NCI-H2196 (cell line): Measurements from ENCODE around the gene ZBTB20.

Experiments used
- DNase-seq: peaks from one replicate; lab custom pipeline; 2025; ENCODE audit not compliant: unreplicated experiment; lab: John Stamatoyannopoulos, UW

The ZBTB20 gene

GRCh38 chr3:114646526-114646925, 500.6 kb downstream of the ZBTB20 start:
- no peak for DNase-seq

DNA sequence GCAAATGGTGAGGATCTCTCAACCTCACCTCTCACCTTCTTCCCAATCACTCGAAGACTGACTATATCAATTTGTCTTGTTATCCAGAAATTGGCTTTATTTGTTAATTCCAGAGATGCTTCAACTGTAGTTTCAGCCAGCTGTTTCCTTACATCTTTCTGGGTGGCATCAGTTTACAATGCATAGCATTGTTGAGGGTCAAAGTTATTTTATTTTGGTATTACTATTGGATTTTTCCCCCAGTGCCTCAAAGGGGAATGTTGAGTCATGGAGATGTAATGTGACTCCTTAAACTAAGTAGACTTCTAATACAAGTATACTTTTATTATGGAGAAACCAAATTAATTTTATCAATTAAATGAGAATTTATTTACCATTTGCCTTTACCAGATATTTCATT, 501.7 kb downstream of the ZBTB20 start:
- DNase-seq, result no peak

- DNase-seq, result no peak
Measured at GRCh38 chr3:114644367-114644766, 502.7 kb downstream of the ZBTB20 start.

- no peak for DNase-seq
Measured at GRCh38 chr3:114642951-114643741, 503.9 kb downstream of the ZBTB20 start.

GRCh38 chr3:114640126-114640525, 507.0 kb downstream of the ZBTB20 start:
- DNase-seq, result no peak

GRCh38 chr3:114639171-114639570, 507.9 kb downstream of the ZBTB20 start:
- no peak for DNase-seq

- DNase-seq, result no peak
Measured at GRCh38 chr3:114635878-114636277, 511.2 kb downstream of the ZBTB20 start.

GRCh38 chr3:114634635-114635034, 512.5 kb downstream of the ZBTB20 start:
- no peak for DNase-seq

GRCh38 chr3:114632757-114633424, 514.2 kb downstream of the ZBTB20 start:
- no peak for DNase-seq

DNA sequence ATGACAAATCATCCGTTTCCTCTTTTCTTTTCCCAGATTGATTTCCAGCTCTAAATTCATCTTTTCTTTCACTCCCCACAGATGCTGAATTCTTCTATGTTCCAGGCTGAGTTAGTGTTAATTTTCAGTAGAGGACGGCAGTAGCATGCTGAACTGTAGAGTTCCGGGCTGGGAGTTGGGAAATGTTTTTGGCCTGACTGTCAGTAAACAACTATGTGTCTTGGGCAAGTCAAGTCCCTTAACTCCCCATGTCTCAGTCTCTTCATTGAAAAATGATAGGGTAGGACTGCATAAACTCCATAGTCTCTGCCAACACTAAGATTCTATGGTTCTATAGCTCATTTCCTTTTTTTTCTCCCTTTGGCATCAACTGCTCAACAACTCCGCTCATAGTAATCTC, 519.3 kb downstream of the ZBTB20 start:
- DNase-seq, result no peak

DNA sequence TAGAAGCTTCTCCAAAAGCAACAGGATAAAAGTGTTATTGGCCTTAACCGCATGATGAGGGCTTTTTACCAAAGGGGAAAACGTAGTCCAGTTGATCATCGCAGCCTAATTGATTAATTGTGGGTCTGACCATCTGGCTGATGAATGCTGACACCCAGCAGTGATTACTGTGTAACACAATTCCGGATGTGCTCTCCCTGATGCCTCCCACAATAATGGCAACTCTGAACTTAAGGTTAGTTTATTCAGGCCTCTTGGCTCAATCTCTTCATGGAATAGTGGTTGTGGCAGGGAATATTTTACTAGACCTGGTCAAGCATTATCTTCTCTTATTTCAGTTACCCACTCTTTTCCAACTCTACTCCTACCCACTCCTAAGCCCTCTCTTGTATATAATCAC, 520.3 kb downstream of the ZBTB20 start:
- no peak for DNase-seq

- DNase-seq, result peak; percentile 93
Measured at GRCh38 chr3:114624571-114625181, 522.4 kb downstream of the ZBTB20 start.

- DNase-seq, result peak; percentile 73
Measured at GRCh38 chr3:114624047-114624445, 523.0 kb downstream of the ZBTB20 start.

DNA sequence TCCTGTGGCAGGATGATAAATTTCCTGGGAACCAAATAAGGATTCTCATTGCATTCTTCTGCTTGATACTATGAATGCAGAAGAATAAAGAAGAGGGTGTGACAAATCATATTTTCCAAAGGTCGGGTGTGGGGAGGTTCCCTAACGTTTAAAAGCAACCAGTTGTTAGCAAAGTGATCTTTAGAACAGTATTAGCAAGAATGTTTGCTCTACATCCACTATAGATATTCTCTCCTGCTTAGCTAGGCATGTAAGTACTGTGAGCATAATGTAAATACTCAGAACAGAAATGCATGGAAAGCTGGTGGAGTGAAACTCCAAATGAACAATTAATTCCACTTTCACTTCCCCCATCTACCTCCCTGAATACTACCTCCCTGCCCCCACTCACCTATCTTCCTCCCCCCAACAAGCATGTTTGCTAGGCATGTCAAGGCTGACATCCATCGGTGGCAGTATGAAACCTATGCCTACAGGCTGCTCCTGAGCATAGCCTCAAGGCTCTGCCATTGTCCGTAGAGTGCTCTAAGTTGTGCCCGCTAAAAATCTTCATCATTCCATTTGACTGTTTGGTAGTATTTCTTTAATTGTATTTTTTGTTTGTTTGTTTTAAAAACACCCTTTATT, 523.6 kb downstream of the ZBTB20 start:
- peak; percentile 80 for DNase-seq

DNA sequence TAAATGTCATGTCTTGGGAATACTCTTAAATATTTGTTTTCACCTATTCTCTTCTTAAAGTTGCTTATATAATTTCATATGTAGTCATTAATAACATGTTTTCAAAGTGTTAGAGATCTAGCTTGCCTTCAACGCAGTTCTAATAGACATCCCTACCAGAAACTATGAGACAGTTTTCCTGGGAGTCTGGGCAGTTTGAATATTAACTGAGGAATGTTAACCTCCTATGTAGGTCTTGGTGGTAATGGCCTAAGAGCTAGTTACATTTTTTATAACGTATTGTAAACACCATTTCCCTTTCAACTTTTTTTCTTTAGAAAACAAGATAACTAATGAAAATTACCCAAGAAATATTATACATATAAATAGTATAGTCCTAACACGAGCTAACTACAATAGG, 525.1 kb downstream of the ZBTB20 start:
- no peak for DNase-seq

DNA sequence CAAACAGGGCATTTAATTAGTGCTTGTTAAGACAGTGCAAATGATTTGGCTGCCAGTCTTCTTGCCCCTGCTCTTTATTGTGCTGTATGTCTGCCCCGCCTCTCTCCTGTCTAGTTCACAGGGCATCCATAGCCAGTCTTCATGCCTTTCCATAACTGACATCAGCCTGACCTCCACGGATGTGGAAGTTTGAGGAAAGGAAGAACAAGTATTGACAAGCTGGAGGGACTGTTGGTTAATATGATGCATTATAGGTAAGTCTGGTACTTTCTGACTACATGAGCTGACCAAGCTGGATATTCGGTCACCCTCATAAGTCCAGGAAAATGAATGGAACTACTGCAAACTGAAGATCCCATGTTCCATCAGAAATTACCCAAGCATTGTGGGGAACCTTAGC, 527.3 kb downstream of the ZBTB20 start:
- DNase-seq, result no peak

DNA sequence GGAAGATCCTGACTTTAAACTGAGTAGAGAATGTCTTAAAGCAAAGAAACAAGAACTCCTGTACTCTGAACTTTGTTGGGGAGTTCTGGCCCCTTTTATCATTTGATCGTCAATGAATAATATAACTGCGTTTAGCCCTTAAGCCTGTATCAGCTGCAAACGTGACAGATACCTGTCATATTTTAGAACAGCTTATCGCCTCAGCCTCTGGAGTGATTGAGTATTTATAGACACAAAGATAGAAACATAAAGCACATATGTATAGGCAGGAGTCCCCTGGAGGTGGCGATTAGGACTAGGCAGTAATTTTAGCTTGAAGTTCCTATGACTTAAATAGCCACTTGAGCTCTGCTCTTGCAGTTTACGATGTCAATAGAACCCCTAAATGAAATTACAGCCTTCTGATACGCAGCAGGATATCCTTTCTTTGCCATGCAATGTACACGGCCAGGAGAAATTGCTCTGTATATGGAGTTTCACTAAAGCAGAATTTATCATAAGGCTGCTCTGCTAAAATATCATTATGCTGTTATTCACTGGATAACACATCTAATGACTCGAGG, 531.5 kb downstream of the ZBTB20 start:
- no peak for DNase-seq

- no peak for DNase-seq
Measured at GRCh38 chr3:114609973-114610630, 537.0 kb downstream of the ZBTB20 start.

DNA sequence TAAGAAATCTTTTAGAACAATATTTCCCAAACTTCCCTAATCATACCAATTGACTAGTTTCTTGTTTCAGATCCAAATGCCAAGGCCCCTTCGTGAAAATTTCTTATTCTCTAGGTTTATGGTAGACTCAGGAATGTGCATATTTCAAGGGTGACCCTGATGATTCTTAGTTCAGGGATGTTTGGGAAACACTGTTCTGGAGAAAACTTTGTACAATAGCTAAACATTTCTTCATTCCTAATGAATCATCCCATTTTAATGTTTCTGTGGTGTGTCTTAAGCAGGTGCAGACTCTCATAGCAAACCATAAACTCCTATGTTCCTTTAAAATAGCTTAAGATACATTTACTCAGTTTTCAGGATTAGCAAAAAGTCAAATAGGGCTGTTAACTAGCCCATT, 538.8 kb downstream of the ZBTB20 start:
- DNase-seq, result no peak

- DNase-seq, result no peak
Measured at GRCh38 chr3:114606336-114606735, 540.8 kb downstream of the ZBTB20 start.

GRCh38 chr3:114600571-114600970, 546.5 kb downstream of the ZBTB20 start:
- DNase-seq, result no peak
